GM08714 (cell line): Measurements from ENCODE around the gene YPEL3.
A peak's percentile ranks its signal among the peaks of the same experiment; 100 is the strongest.

Experiments
- H3K4me3 ChIP-seq: fragments of 200-500 bp; sonication (Bioruptor generic); 2 replicates; pipeline ENCODE4 v1.5.1; 2014; ENCODE audit warnings: mild to moderate bottlenecking, low read length, inconsistent platforms
- ZNF274 ChIP-seq: IDR thresholded peaks from 2 replicates; pipeline ENCODE4 v1.6.1; 2012; ENCODE audit warnings: mild to moderate bottlenecking, low read depth, low read length

The YPEL3 gene

DNA sequence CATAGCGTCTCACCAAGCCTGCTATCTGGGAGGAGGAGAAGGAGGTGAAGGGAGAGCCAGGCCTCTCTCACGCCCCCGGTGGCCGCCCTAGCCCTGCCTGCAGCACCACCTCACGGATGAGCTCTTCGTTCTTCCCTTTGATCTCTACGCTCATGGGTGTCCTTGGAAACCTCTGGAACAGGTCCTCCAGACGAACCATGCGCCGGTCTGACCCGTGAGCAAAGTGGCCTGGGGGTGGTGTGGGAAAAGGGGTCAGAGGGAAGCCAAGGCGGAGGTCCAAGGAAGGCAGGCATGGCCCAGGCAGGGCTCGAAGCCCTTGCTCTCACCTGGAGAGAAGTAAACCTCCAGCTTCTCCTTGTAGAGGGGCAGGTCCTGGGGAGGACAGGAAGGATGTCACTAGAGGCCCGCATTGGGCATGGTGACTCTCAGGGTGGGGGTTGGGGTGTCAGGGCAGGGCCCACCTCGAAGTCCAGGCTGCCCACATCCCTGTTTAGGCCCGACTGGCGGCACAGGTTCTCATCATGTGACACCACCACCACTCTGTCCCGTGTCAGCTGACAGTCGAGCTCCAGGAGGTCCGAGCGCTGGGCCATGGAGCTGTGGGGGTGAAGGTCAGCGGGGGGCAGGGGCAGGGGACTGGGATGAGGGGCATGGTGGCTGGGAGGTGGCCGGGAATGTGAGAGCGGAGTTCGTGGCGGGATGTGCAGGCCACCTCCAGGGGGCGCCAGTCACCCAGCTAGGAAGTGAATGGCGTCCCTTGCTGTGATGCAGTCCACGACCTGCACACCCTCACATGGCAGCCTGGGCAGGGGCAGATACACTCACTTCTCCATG lies 16.4 kb upstream of the YPEL3 start:
- no peak overlapping the region for H3K4me3 ChIP-seq
- no peak for TF ChIP-seq ZNF274

DNA sequence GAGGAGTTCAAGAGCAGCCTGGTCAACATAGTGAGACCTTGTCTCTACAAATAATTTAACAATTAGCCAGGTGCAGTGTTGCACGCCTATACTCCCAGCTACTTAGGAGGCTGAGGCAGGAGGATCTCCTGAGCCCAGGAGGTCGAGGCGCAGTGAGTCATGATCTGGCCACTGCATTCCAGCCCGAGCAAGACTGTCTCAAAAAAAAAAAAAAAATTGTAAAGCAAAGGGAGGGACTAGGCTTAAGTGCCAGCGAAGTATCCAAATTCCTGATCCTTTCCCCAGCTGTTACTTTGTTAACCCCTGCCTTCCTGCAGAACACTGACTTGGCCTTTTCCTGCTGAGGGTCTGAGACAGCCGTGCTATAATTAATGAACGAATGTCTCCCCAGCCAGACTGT lies 14.6 kb upstream of the YPEL3 start:
- TF ChIP-seq ZNF274 = no peak

DNA sequence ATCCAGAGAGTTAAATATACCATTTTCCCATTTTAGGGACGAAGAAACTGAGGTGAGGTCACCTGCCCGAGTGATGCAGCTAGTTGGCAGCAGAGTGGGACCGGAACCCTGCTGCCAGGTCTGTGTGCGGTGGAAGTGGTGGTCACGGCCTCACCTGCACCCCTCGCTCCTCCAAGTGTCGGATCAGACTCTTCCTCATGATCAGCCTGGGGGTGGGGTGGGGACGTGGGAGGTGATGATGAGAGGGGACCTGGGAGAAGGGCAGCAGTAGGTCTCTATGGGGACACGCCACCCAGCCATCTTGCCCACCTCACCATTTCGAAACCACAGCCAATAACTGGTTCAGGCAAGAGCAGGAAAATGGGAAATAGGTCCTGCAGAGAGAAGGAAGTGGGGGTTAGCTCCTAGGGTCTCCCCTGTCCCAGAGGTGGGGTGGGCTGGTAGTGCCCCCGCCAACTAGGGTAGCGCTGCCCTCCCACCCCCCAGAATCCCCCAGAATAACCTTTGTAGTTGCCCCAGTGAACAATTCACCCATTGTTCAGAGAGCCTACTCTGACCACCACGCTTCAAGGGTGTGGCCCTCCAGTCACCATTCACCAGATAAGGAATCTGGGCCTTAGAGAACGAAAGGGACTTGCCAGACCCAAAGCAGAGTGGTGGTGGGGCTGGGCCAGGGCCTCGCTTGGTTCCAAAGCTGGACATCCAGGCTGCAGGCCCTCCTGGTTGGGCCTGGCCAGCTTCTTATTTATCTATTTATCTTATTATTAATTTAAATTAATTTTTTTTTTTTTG lies 12.2 kb upstream of the YPEL3 start:
- TF ChIP-seq ZNF274 = no peak
- no peak overlapping the region for H3K4me3 ChIP-seq

More for the DNA sequence above, 14.6 kb upstream of the YPEL3 start:
- H3K4me3 ChIP-seq = no peak overlapping the region

DNA sequence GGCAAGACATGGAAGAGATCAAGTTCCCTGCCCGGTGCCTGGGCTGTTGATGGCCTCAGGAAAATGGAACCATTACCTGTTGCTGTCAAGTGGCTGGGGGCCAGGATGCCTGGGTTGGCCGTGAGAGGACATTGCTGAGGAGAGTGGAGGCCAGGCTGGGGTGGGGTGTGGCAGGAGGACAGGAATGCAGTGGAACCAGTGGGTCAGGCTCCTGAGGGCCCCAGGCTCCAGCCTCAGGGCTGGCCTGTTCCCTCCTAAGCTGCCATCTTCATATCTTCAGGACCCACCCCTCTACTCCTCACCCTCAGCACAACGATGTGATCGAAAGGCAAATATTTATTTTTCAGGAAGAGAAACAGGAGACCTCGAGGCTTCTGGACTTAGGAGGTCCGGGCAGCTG lies 8.5 kb upstream of the YPEL3 start:
- TF ChIP-seq ZNF274 = no peak
- H3K4me3 ChIP-seq = no peak overlapping the region

DNA sequence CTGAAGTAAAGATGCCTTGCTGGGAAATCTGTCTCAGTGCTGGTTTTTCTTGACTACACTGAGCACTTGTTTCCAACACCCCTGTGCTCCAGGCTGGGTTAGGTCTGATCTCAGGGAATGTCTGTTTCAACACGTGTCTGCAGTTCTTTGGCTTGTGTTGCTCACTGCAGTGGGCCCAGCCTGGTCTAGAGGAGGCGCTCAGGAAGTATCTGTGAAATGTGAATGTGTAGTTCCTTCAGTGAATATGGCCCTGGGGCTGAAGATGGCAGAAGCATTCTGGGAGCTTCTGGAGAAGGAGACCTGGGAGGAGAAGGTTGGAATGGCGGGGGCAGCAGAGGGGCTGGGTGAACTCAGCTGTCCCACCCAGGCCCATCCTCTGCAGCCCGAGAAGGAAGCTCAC lies 8.1 kb upstream of the YPEL3 start:
- no peak for TF ChIP-seq ZNF274
- no peak overlapping the region for H3K4me3 ChIP-seq

DNA sequence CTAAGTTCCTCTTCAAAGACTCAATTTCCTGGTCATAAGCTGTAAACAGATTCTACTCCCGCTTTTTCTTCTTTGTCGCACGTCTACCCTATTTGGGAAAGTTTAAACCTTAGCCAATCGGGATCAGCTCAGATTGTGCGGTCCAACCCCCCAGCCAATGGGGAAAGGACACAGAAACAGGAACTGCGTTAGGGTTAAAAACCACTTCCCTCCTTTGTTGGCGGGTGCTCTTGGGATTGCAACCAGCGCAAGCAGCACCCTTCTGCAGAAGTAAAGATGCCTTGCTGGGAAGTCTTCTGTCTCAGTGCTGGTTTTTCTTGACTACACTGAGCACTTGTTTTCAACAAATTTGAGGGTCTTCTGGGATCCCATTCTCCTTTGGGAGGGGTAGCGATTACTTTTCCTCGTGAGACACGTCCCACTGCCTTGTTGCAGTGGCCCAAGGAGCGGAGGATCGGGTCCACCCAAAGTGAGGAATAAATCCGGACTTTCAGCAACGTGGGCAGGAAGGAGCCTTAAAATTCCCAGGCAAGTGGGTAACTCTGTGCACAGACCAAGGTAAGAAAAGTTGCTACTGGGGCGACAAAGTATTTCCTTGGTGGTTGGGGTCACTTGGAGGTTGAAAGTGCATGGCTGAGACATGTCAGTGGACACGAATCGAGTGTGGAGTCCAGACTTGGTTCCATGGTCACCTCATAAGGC lies 1.0 kb upstream of the YPEL3 start:
- no peak for TF ChIP-seq ZNF274
- H3K4me3 ChIP-seq = no peak overlapping the region; the same call in 1 of the 2 replicates

DNA sequence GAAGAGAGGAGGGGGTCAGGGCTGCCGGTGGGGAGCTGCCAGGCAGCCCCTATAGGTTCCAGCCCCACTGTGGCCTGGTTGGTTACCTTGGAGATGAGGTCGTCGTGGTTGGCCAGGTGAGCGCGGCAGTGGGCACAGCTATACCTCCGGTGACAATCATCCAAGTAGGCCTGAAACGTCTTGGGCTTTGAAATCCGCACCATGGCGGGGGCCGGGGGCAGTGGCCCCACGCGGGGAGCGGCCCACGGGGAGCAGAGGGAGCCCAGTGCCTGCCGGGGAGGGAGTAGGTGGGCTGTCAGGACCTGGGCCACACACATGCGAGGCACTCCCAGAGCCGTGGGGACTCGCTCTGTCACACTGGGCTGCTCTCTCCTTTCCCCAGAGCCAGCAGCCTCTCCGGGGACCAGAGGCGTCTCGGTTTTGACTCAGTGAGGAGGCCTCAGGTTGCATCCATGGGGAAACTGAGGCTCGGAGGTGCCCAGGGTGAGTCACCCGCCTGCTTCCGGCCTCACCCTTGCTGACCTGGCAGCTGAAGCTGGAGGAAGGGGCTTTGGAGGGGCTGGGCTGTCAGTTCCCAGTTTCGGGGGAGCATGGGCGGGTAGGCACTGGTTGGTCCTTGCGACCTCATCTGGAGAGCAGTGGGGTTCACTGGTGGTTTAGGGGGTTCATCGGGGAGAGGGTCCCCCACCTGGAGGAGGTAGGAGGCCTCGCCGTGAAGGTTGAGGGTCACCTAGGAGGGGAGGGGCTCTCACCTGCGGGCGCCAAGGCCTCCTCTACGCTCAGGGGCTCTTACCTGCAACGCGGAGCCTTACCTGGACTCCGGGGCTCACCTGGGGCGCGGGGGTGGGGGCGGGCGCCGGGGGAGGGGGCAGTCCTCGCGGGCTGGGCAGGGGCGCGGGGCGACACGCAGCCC lies 591 bp downstream of the YPEL3 start:
- H3K4me3 ChIP-seq = peak overlapping the region; percentile 55; the same call in 1 of the 2 replicates

DNA sequence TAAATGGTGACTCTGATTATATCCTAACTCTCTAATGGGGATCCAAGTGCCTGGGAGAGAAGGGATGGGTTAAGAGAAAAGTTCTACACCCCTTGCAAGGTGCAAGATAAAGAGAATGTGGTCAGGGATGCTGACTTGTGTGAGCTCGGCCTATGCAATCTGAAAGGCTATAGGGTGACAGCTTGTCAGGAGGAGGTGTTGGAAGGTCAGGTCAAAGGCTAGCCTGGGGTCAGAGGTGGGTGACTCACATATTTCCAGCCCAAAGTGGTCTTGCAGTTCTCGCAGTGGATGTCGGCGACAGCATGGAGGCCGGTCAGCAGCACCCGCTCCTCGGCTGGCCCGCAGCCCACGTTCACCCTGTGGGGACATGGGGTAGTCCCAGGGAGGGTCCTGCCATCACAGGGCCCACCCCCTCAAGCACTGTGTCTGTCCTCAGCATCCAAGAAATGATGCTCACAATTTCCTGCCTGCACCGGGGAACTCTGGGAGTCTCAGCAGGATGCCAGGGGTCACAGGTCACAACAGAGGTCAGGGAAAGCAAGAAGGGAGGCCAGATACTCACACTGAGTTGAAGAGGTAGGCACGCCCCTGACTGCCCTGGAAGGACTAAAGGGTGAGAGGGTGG lies 1.4 kb downstream of the YPEL3 start:
- no peak for TF ChIP-seq ZNF274
- H3K4me3 ChIP-seq = no peak overlapping the region; the same call in 1 of the 2 replicates

More for the DNA sequence above, 591 bp downstream of the YPEL3 start:
- TF ChIP-seq ZNF274 = no peak

DNA sequence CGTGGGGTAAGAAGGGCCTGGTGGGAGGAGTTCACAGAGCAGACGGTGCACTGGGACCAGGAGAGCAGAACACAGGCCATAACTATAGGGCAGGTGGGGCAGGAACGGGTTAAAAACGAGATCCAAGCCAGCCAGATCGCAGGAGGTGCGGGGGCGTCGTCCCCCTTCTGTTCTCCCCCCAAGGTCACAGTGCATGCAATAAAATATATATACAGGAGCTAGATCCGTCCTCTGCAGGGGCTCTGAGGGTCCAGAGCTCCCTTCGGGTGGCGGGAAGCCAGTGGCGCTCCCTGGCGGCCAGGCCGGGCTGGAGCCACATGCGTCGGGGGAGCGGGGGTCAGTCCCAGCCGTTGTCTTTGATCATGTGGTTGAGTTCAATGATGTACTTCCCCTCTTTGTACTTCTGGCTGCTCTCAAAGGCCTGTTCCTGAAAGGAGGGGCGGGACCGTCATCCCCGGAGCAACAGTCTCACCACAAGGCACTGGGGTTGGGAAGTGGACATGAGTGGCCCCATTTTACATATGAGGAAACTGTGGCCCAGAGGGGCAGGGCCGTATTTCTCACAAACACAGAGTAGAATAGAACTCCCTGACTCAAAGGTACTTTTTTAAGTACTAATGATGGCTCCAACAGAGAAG lies 3.5 kb downstream of the YPEL3 start:
- TF ChIP-seq ZNF274 = no peak
- H3K4me3 ChIP-seq = peak overlapping the region; percentile 65; the same call in 1 of the 2 replicates

DNA sequence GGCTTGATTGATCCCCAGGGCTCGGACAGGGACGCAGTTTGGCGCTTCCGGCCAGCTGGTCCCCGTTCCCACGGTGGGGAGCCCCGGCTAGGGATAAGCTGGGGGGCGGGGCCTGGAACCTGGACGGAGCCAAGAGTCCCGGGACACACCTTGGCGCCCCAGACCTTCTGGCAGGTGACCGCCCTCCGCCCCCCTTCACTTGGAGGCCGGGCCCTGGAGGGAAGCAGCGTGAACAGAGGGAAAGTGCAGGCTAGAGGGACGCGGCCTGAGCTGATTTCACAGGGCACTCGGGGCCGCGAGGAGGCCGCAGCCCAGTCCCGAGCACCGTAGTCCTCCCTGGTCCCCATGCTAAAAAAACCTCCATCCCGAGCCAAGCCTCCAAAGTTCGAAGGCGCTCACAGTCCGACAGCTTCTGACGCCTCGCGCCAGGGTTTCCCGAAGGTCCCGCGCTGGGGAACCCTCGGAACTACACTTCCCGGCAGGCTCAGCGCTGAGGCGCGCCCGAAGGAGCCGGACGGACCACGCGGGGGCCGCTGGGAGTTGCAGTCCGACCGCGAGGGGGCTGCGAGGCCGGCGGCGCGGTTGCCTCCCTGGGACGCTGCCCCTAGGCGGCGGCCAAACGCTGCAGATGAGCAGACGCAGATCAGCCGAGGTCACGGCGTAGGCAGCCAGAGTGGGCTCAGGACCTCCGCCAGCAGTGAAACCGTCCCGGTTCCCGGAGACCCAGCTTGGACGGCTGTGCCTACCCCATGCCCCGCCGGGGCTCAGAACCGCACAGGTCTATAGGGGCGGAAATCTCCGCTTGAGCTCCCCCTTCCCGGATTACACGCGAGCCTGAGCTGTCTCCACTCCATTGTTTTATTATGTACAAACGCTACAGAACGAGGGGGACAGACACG lies 4.3 kb downstream of the YPEL3 start, which contains the start of gene TBX6:
TSS of gene TBX6 (minus strand) at position 451 of the 899 bp plus-strand sequence. CDS start 731 bp downstream, outside the sequence.
- TF ChIP-seq ZNF274 = no peak
- H3K4me3 ChIP-seq = peak within 1 kb of the TSS; percentile 65; the same call in 1 of the 2 replicates

DNA sequence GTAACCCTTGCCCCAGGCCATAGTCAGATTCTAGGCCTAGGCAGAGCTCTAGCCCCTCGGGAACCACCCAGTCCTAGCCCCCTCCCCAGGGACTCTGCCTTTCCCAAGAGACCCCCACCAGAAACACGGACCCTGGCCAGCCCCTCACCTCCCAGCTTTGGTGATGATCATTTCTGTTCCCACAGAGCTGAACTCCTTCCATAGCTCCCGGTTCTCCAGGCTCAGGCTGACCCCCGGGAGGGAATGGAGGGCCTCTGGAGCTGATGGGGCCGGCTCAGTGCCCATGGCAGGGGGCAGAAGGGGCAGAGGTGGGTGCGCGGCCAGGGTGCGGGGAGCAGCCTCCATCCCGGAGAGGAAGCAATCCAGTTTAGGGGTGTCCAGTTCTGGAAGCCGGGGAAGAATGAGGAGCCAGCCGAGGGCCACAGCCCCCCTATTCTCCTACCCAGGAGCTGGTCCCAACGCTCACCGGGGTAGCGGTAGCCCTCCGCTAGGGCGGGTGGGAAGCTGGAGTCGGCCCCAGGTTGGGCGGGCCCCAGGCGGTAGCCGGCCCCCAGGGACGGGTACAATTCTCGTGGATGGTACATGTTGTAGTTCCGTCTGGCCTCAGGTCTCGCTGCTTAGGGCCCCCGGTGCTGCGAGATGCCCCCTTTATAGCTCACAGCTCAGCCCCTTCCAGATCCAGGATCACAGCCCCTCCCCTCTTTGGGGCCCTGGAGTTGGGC lies 5.2 kb downstream of the YPEL3 start:
- no peak for TF ChIP-seq ZNF274
- no peak overlapping the region for H3K4me3 ChIP-seq
